G401.6 (cell line): ENCODE measurements around the gene PEX5L.

Experiments
- FAIRE-seq: peaks from 2 replicates; lab custom pipeline; 2012; peaks lifted over from hg19 to GRCh38; lab: Jason Lieb, UNC

Gene PEX5L

DNA sequence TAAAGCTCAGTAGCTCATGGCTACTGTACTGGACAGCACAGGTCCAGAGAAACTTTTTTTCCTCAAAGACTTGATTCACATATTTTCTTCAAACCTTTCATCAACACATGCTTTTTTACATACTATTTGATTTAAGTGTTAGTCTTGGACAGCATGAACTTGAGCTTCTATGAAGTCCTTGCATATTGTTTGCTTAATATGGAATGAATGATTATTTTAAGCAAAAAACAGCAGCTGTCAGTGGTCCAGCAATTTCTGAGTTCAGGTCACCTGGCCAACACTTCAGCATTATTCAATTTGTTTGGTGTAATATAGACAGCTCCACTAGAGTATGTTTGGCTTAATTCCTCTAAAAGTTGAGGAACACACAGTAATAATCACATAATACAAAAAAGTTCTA, 141.4 kb downstream of the PEX5L start:
- FAIRE-seq, result no peak

- no peak for FAIRE-seq
Observed at GRCh38 chr3:179887295-179887943, 149.3 kb downstream of the PEX5L start.

DNA sequence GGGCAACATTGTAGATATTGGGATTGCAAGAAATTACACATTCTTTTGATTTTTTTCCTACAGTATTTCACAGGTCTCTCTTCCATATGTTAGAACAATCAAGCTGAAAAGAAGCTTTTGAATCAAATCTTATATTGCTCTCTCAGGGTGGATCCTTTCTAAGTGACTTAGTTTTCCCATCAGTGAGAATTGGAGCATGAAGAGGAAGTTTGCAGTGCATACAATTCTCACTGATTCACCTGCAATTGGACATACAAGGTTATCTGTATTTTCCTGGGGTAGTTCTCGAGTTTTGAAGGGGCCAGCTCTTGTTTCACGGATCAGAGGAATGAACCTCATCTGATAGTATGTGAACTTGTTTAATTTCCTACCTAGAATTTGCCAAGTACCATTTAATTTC, 150.8 kb downstream of the PEX5L start:
- FAIRE-seq, result no peak

DNA sequence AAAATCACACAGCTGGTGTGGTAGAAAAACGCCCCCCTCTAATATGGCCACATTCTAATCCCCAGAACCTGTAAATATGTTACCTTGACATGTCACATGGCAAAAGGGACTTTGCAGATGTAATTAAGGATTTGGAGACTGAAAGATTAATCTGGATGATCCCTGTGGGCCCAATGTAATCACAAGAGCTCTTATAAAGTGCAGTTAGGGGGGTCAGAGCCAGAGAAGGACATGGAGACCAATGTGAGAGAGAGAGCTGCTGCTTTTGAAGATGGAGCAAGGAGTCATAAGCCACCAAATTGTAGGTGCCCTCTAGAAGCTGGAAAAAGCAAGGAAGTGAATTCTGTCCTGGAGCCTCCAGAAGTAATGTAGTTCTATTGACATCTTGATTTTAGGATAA, 152.6 kb downstream of the PEX5L start:
- no peak for FAIRE-seq

- FAIRE-seq, result no peak
Observed at GRCh38 chr3:179882292-179882691, 154.4 kb downstream of the PEX5L start.

- FAIRE-seq, result no peak
Observed at GRCh38 chr3:179881791-179882190, 154.9 kb downstream of the PEX5L start.

DNA sequence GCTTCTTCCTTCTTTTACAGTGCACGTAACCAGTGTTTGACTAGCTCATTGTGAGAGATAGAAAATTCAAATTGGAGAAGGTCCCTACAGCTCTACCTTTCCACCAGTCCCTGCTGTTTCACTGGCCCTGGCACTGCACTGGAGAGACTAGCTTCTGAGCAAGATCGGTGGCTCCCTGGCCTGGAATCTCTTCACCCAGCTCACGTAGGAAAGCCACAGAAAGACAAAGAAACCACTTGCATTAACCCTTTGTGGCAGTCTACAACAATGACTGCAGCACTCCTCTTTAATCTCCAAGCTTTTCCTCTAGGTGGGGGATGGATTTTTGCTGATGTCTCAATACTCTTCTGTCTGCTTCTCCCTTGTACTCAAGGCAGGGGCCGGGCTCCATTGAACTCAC, 155.9 kb downstream of the PEX5L start:
- no peak for FAIRE-seq

DNA sequence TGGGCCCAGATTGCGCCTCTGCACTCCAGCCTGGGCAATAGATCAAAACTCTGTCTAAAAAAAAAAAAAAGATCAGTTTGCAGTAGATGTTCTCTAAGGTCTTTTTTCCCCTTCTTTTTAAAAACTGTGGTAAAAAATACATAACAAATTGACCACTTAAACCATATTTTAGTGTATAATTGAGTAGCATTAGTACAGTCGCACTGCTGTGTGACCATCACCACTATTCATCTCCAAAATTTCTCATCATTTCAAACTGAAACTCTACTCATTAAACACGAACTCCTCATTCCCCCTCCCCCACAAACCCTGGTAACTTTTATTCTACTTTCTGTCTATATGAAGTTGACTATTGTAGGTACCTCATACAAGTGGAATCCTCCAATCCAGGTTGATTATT, 160.3 kb downstream of the PEX5L start:
- FAIRE-seq, result no peak

DNA sequence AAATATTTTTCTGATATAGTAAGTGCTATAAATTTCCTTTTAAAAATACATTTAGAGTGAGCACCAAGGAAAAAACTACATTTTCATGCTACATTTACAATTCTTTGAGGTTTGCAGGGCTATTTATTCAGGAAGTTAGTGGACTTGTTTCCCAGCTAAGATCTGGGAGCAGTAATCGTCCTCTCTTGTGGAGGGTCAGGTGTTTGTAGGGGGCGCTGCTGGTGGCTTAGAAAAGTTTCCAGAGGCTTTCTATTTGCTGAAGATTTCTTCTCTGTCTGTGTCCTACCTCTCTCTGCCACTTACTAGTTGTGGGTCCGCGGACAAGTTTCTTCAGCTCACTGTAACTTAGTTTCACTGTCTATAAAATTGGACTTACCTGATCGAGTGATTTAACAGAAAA, 163.9 kb downstream of the PEX5L start:
- no peak for FAIRE-seq

GRCh38 chr3:179871782-179872181, 165.0 kb downstream of the PEX5L start:
- no peak for FAIRE-seq

DNA sequence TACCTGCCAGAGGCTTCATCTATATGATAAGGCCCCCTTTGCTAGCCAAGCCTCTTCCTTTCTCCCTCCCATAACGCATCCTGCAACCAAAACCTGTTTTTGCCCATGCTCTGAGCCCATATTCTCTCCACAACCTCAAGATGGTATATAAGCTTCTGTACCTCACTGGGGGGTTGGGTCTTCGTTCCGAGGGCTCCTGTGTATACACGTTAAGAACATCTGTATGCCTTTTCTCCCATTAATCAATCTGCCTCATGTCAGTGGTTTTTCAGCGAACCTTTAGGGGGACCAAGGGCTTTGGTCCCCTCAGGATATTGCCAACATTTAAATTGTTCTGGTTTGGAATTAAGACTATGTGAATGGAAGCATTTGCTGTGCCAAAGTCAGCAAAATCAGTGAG, 168.0 kb downstream of the PEX5L start:
- no peak for FAIRE-seq

GRCh38 chr3:179867961-179868360, 168.8 kb downstream of the PEX5L start:
- FAIRE-seq, result no peak

DNA sequence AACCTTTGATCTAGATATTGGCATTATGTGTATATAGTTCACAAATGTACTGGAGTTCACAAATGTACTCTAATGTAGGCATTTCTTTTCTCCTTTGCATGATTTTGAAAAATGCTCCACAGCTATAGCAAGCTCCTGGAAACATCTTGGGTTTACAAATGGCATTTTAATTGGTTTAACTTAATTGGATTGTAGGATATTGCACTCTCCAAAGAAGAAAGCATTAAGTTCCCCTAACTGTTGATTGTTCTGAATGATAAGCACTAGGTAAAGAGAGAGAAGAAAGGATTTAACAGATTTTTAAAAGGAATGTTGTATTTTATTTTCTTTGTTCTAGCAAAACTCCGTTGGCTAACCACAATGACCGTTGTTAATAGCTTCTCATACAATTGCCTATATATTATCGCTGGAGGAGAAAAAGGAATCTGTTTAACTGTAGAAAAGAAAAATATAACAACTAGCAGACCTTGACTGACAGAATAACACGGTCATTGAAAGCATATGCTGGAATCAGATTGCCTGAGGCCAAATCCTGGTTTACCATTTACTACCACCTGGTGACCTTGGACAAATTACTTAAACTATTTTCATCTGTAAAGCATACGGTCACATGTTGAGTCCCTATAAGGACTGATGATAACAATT, 170.8 kb downstream of the PEX5L start:
- FAIRE-seq, result no peak

GRCh38 chr3:179861953-179862352, 174.8 kb downstream of the PEX5L start:
- FAIRE-seq, result no peak

DNA sequence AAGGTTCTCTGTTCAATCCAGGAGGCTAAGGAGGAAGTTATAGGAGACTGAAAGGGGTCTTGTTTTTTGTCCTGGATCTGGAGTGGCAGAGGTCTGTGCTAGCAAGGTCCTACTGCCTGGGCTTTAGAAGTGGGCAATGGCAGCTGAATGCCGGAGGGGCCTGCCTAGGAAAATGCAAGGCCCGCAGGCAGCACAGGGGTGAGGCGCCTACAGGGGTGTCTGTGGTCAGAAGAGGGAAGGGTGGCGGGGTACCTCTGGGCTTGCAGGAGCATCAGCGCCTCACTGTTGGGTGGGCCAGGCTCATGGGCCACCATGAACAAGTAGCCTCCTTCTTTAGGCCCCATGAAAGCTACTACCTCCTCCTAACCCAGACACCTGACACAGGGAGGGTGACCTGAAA, 175.4 kb downstream of the PEX5L start:
- FAIRE-seq, result no peak

DNA sequence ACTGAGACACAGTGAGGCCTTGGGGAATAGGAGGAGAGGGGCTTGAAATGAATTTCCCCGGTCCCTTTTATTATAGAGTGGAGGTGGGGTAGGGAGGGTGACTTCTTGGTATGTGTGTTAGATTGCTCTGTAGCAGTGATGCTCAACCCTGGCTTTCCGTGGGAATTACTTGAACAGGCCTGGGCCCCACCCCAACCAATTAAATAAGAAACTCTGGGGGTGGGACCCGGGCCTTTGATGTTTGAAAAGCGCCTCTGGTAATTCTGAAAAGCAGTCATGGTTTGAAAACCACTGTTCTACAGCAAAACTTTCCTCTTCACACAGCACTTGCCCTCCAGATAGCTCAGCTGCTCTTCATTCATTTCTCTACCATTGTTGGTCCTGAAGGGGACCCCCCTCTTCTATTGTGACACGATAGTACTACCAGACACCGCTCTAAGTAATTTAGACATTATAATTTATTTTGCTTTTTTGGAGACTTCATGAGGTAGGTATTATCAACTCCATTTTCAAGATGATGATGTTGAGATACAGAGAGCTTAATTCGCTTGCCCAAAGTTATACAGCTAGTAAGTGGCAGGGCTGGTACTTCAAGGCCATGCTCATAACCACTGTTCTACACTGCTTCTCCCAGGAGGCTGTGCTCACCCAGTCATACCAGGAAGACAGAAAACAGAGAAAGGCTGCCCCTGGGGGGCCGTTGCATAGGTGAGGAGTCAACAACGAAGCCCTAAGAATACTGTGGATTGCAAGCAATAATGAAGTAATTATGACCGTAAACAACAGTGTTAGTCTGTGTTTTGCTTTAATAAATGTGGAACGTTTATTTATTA, 176.2 kb downstream of the PEX5L start:
- FAIRE-seq, result no peak

DNA sequence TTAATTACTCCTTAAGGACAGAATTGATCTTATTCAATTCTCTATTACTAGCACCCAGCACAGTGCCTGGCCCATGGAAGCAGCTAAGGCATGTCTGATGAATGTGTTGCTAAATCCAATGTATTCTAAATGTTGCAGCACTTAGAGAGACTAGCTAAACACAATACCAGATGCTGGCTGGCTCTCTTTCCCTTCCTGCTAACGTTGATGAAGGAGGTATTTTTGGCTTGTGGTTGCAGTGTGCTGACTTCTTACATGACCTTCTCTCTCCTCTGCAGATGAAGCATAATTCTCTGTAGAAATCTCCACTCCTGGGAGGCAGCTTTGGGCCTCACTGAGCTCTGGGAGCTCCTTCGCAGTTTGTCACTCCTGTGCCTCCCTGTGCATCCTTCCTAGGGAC, 183.6 kb downstream of the PEX5L start:
- FAIRE-seq, result no peak

GRCh38 chr3:179852142-179852905, 184.4 kb downstream of the PEX5L start:
- no peak for FAIRE-seq

GRCh38 chr3:179848711-179849110, 188.0 kb downstream of the PEX5L start:
- no peak for FAIRE-seq

GRCh38 chr3:179842061-179842460, 194.7 kb downstream of the PEX5L start:
- no peak for FAIRE-seq

DNA sequence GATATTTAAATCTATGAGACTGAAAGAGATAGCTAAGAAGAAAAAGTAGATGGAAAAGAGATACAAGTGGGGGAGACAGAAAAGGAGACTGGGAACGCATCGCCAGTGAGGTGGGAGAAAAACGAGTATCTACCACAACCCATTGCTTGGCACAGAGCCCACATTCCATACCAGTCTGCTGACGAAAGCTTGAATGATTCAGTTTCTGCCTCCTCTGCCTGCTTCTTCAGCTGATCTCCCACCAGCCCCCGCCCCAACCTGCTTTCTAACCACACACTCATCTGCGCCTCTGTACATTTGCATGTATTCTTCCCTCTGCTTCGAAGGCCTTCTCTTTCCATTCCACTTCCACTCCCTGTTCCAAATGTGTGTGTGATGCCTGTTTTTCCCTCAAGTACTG, 195.8 kb downstream of the PEX5L start:
- FAIRE-seq, result no peak

GRCh38 chr3:179837374-179837773, 199.4 kb downstream of the PEX5L start:
- FAIRE-seq, result no peak

DNA sequence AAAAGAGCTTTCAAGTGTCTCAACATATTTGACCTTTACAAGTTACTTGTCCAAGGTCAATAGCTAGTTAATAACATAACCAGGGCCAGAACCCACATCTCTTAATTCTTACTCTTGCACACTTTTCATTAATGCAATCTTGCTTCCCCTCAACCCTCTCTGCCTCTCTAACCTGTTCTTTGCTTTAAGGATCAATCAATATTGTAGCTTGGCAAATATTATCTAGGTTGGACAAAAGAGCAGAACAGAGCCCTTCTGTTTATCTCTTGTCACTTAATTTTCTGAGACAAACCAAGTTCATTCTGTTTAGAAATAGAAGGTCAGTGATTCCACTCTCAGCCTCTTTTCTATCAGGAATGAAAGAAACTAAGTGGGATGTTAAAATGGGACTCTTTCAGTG, 203.4 kb downstream of the PEX5L start:
- no peak for FAIRE-seq
